OCI-M2 (cell line): ENCODE data around the gene CEP41.

Source experiments
- DNase-seq: peaks from one replicate; lab custom pipeline; 2025; ENCODE audit not compliant: unreplicated experiment; lab: John Stamatoyannopoulos, UW

Gene CEP41

GRCh38 chr7:130372402-130373165 lies 68.2 kb downstream of the CEP41 start:
- DNase-seq: no peak

DNA sequence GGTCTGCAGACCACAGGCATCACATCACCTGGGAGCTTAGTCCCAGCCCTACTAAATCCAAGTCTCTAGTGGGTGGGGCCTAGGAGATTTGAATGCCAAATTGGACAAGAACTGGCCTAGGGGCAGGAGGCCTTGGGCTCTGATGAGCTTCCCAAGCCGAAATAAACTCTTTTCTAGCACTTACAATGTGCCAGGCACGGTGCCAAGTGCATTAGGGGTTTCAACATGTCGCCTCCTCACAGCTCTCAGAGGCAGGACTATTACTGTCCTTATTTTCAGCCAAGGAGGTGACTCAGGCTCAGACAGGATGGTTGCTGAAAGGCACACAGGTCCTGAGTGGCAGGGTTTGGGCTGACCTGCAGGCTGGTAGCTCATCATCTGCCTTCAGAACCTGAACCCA lies 69.8 kb downstream of the CEP41 start:
- no peak for DNase-seq

DNA sequence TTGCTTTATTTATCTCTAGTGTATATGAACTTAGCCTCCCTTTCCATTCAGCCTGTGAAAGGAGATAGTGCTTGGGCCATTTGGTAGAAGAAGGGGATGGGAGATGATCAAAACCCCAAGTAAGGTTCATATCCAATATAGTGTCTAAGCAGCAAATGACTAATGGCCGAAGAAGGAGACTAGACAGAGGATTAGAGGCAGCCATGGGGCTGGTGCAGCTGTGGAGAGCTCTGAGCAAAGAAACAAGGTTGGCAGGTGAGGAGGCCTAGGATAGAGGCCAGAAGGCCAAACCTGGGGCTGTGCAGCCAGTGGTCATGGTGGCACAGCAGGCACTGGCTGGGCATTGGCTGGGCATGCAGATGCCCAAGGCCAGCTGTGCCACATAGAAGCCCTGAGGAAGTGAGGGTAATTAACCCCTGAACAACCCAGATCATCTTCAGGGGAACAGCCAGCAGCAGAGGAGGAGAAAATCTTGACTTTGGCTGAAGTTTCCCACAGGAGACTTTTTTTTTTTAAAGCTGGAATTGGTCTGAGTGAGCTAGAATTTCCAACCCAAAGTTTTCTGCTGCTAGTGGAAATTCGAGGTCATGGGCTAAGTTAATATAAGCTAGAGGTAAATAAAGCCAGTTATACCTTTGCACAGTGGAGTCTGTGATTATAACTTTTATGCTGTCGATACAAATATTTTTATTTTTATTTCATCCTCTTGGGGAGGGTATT lies 70.8 kb downstream of the CEP41 start:
- DNase-seq: no peak

- DNase-seq: no peak
These were observed 71.6 kb downstream of the CEP41 start for GRCh38 chr7:130369110-130369711.

GRCh38 chr7:130367836-130368746 lies 72.7 kb downstream of the CEP41 start:
- no peak for DNase-seq

DNA sequence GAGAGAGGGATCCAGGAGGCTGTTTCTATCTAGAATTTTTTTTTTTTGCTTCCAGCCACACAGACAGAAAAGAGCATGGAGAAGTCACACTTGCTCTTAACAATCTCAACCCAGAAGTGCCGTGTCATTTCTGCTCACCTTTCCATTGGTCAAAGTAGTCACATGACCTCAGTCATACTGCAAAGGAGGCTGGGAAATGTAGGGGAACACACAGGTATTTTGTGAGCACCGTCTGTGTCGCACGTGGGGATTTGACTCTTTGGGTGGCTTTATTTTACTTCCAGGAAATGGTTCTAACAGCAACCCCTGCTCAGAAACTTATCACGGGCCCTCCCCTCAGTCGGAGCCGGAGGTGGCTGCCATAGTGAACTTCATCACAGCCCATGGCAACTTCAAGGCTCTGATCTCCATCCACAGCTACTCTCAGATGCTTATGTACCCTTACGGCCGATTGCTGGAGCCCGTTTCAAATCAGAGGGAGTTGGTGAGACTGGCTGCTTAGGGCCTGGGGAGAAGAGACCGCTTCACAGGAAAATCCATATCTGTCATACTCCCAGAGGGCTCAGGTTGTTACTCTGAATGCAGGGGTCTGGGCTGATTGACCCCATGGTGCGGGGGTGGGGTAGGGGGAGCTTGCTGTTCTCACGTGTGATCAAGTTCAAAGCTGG lies 73.6 kb downstream of the CEP41 start:
- DNase-seq: no peak

GRCh38 chr7:130366564-130366963 lies 74.3 kb downstream of the CEP41 start:
- DNase-seq: no peak

DNA sequence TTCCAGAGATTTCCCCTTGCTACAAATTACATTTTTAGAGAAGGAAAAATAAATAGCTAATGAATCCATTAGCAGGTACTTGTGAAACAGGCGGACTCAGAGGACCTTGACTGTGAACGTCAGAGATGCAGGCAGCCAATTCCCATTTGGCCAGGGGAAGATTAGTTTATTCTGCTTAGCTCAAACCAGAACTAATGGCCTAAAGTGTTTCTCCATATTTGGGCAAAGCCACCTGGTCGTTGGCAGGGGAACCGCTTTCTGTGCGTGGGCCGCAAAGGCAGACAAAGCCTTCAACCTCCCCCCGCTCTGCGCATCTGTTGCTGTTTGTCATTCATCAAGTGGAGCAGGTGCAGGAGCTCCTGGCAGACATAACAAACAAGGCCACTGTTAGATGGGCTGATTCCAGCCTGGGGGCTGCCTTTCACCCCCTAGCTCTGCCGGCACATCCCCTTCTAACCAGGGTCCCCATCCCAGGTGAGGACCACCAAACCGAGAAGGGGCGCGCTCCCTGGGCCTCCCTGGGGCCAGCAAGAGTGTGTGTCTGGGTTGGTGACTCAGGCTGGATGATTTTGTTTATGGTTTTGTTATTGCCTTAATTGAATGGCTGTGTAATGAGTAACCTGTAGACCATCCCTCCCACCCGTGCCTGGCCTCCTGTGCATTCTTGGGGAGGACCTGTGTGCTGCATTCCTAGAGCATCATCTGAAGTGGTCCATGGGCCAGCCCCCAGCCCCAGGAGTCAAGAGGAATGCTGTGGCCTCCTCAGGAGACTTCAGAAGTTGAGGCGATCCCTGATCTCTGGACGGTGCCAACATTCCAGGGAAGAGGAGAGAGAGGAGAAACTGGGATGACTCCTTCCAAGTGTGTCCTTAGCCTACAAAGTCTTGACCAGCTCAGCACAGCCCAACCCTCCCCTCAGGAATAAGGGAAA lies 75.0 kb downstream of the CEP41 start:
- no peak for DNase-seq

DNA sequence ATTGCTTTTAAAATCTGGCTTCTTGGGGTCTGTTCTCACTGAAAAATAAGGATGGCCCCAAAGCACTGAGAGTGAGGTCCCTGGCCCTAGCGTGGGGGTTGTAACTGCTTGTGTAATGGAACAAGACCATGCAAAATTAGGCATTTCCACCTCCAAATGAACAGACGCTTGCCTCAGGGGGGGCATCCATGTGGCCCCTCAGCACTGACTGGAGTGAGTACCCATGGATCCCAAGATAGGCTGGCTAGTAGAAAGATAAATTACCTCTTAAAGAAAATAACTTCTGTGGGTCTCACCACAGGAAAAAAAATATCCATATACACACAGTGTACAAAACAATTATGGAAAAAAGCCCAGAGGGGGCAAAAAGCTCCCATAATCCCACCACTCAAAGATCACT lies 75.7 kb downstream of the CEP41 start:
- no peak for DNase-seq

DNA sequence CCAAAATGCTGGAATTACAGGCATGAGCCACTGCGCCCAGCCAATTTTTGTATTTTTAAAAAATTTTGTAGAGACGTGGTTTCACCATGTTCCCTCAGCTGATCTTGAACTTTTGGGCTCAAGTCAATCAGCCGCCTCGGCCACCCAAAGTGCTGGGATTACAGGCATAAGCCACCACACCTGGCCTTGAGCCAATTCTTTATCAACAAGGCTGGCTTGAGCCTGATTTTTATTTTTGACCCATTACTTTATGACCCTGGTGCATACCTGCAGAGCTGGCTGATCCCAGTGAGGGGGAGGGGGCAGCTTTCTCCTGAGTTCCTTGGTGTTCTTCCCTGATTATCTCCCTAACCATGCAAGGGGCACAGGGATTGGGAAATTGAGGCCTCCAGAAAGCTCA lies 76.4 kb downstream of the CEP41 start:
- no peak for DNase-seq

- DNase-seq: no peak
These were observed 77.6 kb downstream of the CEP41 start for GRCh38 chr7:130363026-130363847.

DNA sequence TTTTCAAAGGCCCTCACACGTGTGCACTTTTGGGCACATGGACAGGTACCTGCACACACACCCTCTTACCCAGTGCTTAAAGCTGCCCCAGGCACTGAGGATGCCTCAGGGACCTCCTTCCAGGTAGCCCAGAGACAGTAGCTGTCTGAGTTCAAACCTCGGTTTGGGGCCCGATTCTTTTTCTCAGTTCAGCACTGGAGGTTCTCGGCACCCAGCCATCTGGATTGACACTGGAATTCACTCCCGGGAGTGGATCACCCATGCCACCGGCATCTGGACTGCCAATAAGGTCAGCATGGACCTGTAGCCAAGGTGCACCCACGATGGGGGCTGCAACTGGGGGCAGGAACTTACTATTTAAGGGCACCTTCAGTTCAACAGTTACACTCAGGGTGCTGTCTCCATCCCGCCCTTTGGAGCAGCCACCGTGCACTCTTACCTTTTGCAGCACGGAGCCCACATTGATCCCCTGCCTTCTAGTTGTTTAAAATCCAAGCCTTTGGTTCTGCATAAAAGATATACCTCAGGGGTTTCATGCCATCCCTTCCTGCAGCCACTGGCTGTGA lies 78.5 kb downstream of the CEP41 start:
- DNase-seq: no peak

DNA sequence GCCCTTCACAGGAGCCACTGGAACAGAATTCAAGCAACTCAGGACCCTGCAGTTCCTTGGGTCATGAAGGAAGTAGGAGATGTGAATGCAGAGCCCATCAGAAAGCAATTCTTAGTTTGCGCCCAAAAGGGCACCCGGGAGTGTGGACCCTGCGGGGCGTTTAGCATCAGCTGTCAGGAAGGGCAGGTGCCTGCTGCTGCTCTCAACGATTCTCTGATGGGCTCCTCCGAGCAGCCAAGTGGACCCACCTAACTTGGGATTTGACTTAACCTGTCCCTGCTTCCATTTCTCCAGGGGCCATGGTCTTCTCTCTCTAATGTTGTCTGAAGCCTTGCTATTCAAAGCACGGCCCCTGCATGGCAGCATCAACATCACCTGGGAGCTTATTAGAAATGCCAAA lies 79.1 kb downstream of the CEP41 start:
- DNase-seq: no peak

- DNase-seq: no peak
These were observed 80.3 kb downstream of the CEP41 start for GRCh38 chr7:130360518-130360917.

DNA sequence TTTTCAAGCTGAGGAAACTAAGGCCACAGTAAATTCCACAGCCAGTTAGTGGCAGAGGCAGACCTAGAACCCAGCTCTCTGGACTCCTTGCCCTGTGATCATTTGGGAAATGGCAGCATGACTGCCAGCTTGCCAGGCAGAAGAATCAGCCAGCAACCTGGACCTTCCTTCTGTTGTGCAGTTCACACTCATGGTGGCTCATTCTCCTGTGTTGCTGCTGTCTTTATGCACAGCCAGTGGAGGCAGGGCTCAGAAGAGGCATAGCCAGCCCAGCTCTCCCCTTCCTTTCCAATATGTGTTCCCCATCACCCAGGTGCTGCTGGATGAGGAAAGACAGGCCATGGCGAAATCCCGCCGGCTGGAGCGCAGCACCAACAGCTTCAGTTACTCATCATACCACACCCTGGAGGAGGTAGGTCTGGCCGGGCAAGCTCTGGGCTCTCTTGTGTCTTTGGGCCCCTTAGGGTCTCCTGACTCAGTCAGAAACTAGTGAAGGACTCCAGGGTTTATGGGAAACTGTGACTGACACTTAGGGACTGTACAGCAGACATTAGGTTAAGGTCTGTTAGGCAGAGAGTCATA lies 81.4 kb downstream of the CEP41 start:
- no peak for DNase-seq

GRCh38 chr7:130358471-130358870 lies 82.3 kb downstream of the CEP41 start:
- DNase-seq: no peak

DNA sequence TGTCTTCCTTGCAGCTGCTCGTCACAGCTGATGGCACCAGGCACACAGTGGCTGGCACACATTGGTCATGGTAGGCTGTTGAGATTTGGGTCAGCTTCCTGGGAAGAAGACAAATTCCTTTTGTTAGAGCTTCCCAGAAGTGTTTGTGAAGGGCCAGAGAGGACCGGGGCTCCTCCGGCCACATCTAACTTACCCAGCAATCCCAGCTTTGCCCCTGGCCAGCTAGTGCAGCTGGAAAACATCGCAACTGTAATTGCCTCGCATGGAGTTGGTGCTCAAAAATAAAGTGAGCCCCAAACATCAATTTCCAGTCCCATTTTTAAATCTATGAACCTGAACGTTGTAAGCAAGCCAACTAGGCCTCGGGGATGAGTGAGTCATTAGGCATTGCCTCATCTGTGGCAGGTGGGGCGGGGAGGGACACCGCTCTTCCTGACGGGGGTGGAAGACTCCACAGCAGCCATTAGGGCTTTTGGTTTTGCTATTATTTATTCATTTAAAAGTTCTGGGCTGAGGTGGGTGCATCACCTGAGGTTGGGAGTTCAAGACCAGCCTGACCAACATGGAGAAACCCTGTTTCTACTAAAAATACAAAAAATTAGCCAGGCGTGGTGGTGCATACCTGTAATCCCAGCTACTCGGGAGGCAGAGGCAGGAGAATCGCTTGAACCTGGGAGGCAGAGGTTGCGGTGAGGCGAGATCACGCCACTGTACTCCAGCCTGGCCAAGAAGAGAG lies 83.8 kb downstream of the CEP41 start:
- DNase-seq: no peak
